Measurements from ENCODE around the gene FAH.

The FAH gene

GRCh38 chr15:80199869-80200268 is 47.1 kb downstream of the FAH start:
- DNase-seq (ENCODE audit: low spot score): no peak

DNA sequence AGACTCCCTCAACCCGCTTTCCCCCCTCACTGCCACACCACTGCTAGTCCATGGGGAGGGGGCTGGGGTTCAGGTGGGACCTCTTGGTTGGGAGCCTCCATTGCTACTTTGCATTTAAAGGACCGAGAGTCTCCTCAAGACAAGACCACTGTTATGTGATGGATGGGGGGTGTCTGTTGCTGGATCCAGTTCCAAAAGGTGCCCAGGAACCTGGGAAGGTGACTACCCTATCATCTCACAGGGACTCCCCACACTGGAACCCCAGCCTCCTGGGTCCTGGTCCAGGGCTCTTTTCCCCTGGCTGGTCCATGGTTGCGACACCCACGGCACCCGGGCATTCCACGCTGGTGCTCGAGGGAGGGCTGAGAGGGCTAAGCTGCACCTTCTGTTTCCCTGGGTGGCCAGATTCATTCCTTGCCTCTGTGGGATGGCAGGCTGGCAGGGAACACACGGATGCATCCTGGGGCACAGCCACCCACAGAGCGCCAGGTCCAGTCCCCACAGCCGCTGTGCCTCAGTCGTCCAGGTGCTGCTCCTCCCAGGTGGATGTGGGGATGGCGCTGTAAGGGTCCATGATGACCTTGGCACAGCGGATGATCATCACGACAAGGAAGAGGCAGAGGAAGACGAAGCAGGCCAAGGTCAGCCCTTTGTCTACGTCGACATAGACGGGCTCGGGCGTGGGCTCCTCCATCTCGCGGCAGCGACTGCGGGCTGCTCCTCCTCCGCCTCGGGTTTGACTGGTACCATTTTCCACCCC is 48.6 kb downstream of the FAH start:
- DNase-seq (ENCODE audit: low spot score): no peak

GRCh38 chr15:80202016-80202315 is 49.2 kb downstream of the FAH start:
- no peak for DNase-seq (ENCODE audit: low spot score)

- no peak for DNase-seq (ENCODE audit: low spot score)
Observed at GRCh38 chr15:80202641-80203360, 50.0 kb downstream of the FAH start.

DNA sequence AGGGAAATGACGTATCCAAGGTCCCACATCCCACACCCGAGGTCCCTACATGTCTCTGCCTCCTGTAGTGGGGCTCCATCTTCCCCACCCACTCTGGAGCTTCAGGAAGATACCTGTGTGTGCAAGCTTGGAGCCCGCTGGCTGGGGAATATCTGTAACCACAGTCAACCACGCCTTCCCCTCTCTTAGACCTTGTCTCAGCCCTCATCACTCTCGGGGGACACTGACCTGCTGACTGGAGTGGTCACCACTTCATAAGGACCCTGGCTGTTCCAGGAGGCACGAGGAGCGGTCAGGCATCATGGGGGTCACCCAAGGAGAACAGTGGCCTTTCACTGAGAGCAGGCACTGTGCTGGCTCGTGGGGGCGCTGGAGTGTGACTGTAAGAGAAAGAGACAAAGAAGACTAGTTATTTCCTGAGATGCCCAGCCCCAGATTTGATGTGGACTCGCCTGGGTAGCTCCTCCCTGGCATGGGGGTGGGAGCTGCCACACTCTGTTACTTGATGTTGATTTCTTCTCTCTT is 50.6 kb downstream of the FAH start:
- no peak for DNase-seq (ENCODE audit: low spot score)

GRCh38 chr15:80204231-80204630 is 51.4 kb downstream of the FAH start:
- DNase-seq (ENCODE audit: low spot score): no peak

- DNase-seq (ENCODE audit: low spot score): no peak
Observed at GRCh38 chr15:80207887-80208286, 55.1 kb downstream of the FAH start.

- DNase-seq (ENCODE audit: low spot score): no peak
Observed at GRCh38 chr15:80208758-80209734, 56.2 kb downstream of the FAH start.

GRCh38 chr15:80210611-80211573 is 58.1 kb downstream of the FAH start:
- no peak for DNase-seq (ENCODE audit: low spot score)

GRCh38 chr15:80211976-80212375 is 59.2 kb downstream of the FAH start:
- DNase-seq (ENCODE audit: low spot score): no peak

DNA sequence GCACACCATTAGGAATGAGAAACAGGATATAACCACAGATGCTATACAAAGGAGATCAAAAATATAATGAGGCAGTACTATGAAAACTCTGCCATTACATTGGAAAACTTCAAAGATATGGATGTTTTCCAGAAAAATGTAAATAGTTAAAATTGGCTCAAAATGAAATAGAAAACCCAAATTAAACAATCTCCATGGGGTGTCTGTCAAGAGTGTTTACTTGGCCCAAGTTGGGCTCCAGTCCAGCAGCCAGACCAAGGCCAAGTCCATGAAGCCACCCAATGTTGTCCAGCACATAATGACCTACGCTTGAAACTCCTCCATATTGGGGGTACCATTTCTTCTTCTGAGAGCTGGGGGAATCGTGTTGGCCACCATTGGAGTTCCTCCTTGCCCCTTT is 62.1 kb downstream of the FAH start:
- DNase-seq (ENCODE audit: low spot score): no peak

DNA sequence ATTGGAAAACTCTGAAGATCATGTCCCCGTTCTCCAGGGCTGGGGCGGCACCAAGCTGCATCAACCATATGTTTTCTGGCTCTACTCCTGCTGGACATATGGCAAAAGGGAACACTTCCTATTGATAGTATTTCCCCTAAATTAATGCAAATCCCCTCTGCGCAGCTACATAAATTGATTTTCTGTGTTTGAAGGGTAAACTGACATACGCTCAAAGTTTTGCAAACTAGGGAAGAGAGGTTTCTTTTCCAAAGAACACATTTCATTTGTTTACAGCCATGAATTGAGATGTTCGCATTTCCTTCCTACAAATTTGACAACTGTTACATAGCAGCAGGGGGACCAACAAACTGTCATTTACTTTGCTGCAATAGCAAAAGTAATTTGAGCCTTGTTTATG is 63.3 kb downstream of the FAH start:
- no peak for DNase-seq (ENCODE audit: low spot score)

DNA sequence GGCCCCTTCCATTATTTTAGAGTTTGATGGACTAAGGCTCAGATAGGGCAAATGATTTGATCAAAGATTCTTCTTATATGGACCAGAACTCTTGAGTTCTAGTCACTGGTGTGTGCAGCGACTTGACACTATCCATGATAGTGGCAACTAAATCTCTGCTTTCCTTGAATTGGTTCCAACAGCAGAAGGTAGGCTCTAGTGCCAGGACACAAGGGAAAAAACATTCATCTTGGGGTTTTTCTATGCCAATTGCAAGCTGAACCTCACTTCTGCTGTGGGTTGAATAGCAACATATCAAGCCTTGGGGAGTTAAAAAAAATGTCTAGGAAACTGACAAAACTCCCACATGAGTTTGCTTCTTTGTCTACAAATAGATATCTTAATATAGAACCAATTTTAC is 64.1 kb downstream of the FAH start:
- no peak for DNase-seq (ENCODE audit: low spot score)

DNA sequence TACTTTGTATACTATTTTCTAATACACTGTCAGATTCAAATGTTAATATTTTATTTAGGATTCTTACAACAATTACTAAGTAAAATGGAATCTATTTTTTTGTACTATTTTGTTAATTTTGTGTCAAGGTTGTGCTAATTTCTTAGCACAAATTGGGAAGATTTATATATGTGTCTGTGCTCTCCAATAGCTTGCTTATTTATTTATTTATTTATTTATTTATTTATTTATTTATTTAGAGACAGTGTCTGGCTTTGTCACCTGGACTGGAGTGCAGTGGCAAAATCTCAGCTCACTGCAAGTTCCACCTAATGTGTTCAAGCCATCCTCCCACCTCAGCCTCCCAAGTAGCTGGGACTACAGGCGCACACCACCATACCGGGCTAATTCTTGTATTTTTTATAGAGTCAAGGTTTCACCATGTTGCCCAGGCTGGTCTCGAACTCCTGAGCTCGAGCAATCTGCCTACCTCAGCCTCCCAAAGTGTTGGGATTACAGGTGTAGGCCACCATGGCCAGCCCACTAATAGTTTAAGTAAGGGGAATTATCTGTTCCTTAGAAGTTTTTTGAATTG is 64.6 kb downstream of the FAH start:
- DNase-seq (ENCODE audit: low spot score): no peak

DNA sequence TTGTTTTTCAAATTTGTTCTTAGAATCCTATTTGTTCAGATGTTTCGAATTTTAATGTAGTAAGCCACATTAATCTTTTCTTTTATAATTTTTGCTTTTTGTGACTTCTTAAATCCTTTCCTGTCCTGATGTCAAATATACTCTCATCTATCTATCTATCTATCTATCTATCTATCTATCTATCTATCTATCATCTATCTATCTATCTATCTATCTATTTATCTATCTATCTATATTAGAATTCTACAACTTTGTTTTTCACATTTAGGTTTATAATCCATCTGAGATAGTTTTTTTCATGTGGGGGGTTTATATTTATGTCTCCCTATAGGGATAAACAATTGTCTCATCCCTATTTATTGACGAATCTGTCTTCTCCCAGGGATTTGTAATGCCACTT is 67.2 kb downstream of the FAH start:
- DNase-seq (ENCODE audit: low spot score): no peak

GRCh38 chr15:80228959-80229610 is 76.3 kb downstream of the FAH start:
- no peak for DNase-seq (ENCODE audit: low spot score)

GRCh38 chr15:80231371-80231770 is 78.6 kb downstream of the FAH start:
- DNase-seq (ENCODE audit: low spot score): no peak

- no peak for DNase-seq (ENCODE audit: low spot score)
Observed at GRCh38 chr15:80233581-80233980, 80.8 kb downstream of the FAH start.

DNA sequence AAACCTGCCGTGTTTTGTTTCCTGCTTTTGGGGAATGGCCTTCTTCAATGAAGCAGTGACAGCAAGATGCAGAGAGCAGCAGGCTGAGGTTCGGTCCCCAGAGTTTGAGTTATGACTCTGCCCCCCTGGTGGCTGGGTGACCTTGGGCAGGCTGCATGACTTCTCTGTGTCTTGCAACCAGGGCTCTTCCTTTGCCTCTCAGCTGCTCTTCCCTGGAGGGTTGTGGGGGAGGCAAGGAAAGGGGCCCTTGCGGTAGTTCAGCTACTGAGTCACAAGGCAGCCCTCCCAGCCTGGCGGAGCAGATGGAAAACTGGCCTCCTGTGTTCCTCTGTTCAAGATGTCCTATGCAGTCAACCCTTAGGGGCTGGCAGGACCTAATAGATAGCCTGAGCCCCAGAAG is 82.1 kb downstream of the FAH start:
- DNase-seq (ENCODE audit: low spot score): peak; percentile 52

Measured in hematopoietic multipotent progenitor cell treated with erythropoietin and hydrocortisone succinate and interleukin-3 and kit ligand, for 17 days (in vitro differentiated cells).